PC-3 (cell line): ENCODE measurements around the gene SLC25A24. TPM values are rescaled to one million over a fixed set of nuclear protein-coding genes. Genes with fewer than 3 reads are reported as not detected.

Experiments
- ATAC-seq: fragments of 200-7000 bp; cut with Tn5 transposase; 2 replicates; pipeline ENCODE4 v1.9.1; 2020; ENCODE audit warnings: mild to moderate bottlenecking, moderate library complexity
- BruUV-seq: library from RNA; stranded (reverse); fragments of 400-500 nt; replicated peaks from 2 replicates; lab custom pipeline; 2021; lab: Mats Ljungman, UMichigan
- CTCF ChIA-PET: fragments of 300-600 bp; sonication (Branson Sonifier 250); formaldehyde crosslinking; loops from one replicate; lab custom pipeline; 2022; ENCODE audit warnings: antibody characterized with exemption; lab: Charles Lee
- POLR2A ChIA-PET: fragments of 300-600 bp; sonication (Branson Sonifier 250); formaldehyde crosslinking; loops from one replicate; lab custom pipeline; 2022; ENCODE audit warnings: antibody characterized with exemption; ENCODE audit not compliant: unreplicated experiment; lab: Charles Lee
- DNase-seq: peaks from one replicate; pipeline ENCODE4 v3.0.0-alpha.2; 2015
- H2AFZ ChIP-seq: fragments of 300-600 bp; sonication (generic); 2 replicates; pipeline ENCODE4 v1.6.0; 2016; ENCODE audit warnings: antibody characterized with exemption, low read length
- H3F3A ChIP-seq: fragments of 300-600 bp; sonication (generic); one replicate; pipeline ENCODE4 v1.6.0; 2017; ENCODE audit warnings: antibody characterized with exemption, low read length, control low read depth, mild to moderate bottlenecking; ENCODE audit not compliant: unreplicated experiment
- H3K27ac ChIP-seq: fragments of 300-600 bp; sonication (generic); 2 replicates; pipeline ENCODE4 v1.5.1; 2016; ENCODE audit warnings: mild to moderate bottlenecking, low read length
- H3K27me3 ChIP-seq: fragments of 300-600 bp; sonication (generic); 2 replicates; pipeline ENCODE4 v1.6.1; 2016; ENCODE audit warnings: low read length, mixed read lengths
- H3K36me3 ChIP-seq: fragments of 300-600 bp; sonication (generic); 2 replicates; pipeline ENCODE4 v1.6.1; 2016; ENCODE audit warnings: low read depth, mixed run types, low read length, mixed read lengths
- H3K4me1 ChIP-seq: fragments of 300-600 bp; sonication (generic); 2 replicates; pipeline ENCODE4 v1.5.1; 2016; ENCODE audit warnings: low read length; ENCODE audit not compliant: insufficient read depth
- H3K4me2 ChIP-seq: fragments of 300-600 bp; sonication (generic); 2 replicates; pipeline ENCODE4 v1.6.0; 2016; ENCODE audit warnings: low read length
- H3K4me3 ChIP-seq: fragments of 300-600 bp; sonication (generic); 2 replicates; pipeline ENCODE4 v1.5.1; 2016; ENCODE audit warnings: mild to moderate bottlenecking, low read length, mixed read lengths
- H3K79me2 ChIP-seq: fragments of 300-600 bp; sonication (generic); 2 replicates; pipeline ENCODE4 v1.6.1; 2017; ENCODE audit warnings: low read length, mixed read lengths
- H3K9ac ChIP-seq: fragments of 300-600 bp; sonication (generic); 2 replicates; pipeline ENCODE4 v1.6.0; 2016; ENCODE audit warnings: mild to moderate bottlenecking, low read length
- H3K9me2 ChIP-seq: fragments of 300-600 bp; sonication (generic); replicated peaks from 2 replicates; pipeline ENCODE4 v1.6.1; 2016; ENCODE audit warnings: mixed run types, low read length, mixed read lengths
- H3K9me3 ChIP-seq: fragments of 300-600 bp; sonication (generic); 2 replicates; pipeline ENCODE4 v1.6.1; 2016; ENCODE audit warnings: low read length, mixed read lengths
- H4K20me1 ChIP-seq: fragments of 300-600 bp; sonication (generic); 2 replicates; pipeline ENCODE4 v1.6.1; 2016; ENCODE audit warnings: low read length, mixed read lengths
- CTCF ChIP-seq: fragments of 300-600 bp; sonication (generic); conservative IDR thresholded peaks from 2 replicates; pipeline ENCODE4 v1.5.1; 2017; ENCODE audit warnings: antibody characterized with exemption, low read depth, mild to moderate bottlenecking, low read length
- EZH2 ChIP-seq: fragments of 300-600 bp; sonication (generic); IDR thresholded peaks from one replicate; pipeline ENCODE4 v1.6.1; 2017; ENCODE audit warnings: antibody characterized with exemption, mild to moderate bottlenecking, low read length; ENCODE audit not compliant: unreplicated experiment
- EZH2phosphoT487 ChIP-seq: fragments of 300-600 bp; sonication (generic); IDR thresholded peaks from 2 replicates; pipeline ENCODE4 v1.6.1; 2018; ENCODE audit warnings: mild to moderate bottlenecking, antibody characterized with exemption, low read length, borderline replicate concordance
- intact Hi-C: fragments of 100-400 bp; cut with micrococcal nuclease; formaldehyde crosslinking; loops from 2 replicates; pipeline ENCODE4 v1.9.0; 2023
- total RNA-seq: library from RNA; depleted of rRNA; stranded (reverse); fragments of >200 nt; gene quantifications from 2 replicates; pipeline ENCODE4 v1.2.3, GENCODE V29; 2014

SLC25A24 gene
- total RNA-seq, 1 experiment from 2014 or later = 30.3 TPM

GRCh38 chr1:108108119-108108518 is 92.0 kb downstream of the SLC25A24 start:
- H3F3A ChIP-seq = no peaks in the 10 kb centered on the region
- ATAC-seq = no peak

GRCh38 chr1:108107658-108108057 is 92.5 kb downstream of the SLC25A24 start:
- Histone ChIP-seq H3K4me3 (no peak overlapping the region), H3F3A (no peaks in the 10 kb centered on the region), H3K27ac (peak overlapping the region; percentile 36; the same call in 1 of the 2 replicates), H3K27me3 (no peaks in the 10 kb centered on the region), H3K9ac (no peak overlapping the region), H3K9me2 (no peaks in the 10 kb centered on the region), H2AFZ (peak overlapping the region; percentile 42; the same call in 1 of the 2 replicates), H4K20me1 (no peaks in the 10 kb centered on the region), H3K9me3 (no peaks in the 10 kb centered on the region), H3K36me3 (no peaks in the 10 kb centered on the region), H3K4me1 (peaks cover 16% of the 10 kb centered on the region), H3K4me2 (no peak overlapping the region), H3K79me2 (no peaks in the 10 kb centered on the region)
- BruUV-seq = no TSS peak
- intact Hi-C loops = no loop called here
- CTCF ChIA-PET = no interaction called here
- no peak for TF ChIP-seq CTCF
- no peak for TF ChIP-seq EZH2
- no peak for TF ChIP-seq EZH2phosphoT487
- peak; percentile 87 for DNase-seq
- POLR2A ChIA-PET = interaction anchor here (0.6 kb wide), 1 partner anchor 93 kb away, joined by 5 read pairs; the partner anchor contains the start of gene SLC25A24
- ATAC-seq = peak; percentile 100

More at GRCh38 chr1:108108119-108108518, 92.0 kb downstream of the SLC25A24 start:
- H3K4me2 ChIP-seq = no peak overlapping the region
- peak overlapping the region; percentile 42; the same call in 1 of the 2 replicates for H2AFZ ChIP-seq
- no peaks in the 10 kb centered on the region for H3K79me2 ChIP-seq
- H3K9me3 ChIP-seq = no peaks in the 10 kb centered on the region
- H3K9ac ChIP-seq = no peak overlapping the region
- no peak for DNase-seq
- no peaks in the 10 kb centered on the region for H3K27me3 ChIP-seq
- H3K4me3 ChIP-seq = no peak overlapping the region
- no peaks in the 10 kb centered on the region for H3K36me3 ChIP-seq
- H4K20me1 ChIP-seq = no peaks in the 10 kb centered on the region
- no peaks in the 10 kb centered on the region for H3K9me2 ChIP-seq
- ChIA-PET POLR2A (interaction anchor here (0.6 kb wide), 1 partner anchor 92 kb away, joined by 5 read pairs; the partner anchor contains the start of gene SLC25A24), CTCF (no interaction called here)
- peaks cover 16% of the 10 kb centered on the region for H3K4me1 ChIP-seq
- intact Hi-C loops = no loop called here
- TF ChIP-seq EZH2phosphoT487 (no peak), EZH2 (no peak), CTCF (no peak)
- peak overlapping the region; percentile 19; the same call in 1 of the 2 replicates for H3K27ac ChIP-seq
- no TSS peak for BruUV-seq

- ChIA-PET CTCF (no interaction called here), POLR2A (interaction anchor here (0.6 kb wide), 1 partner anchor 164 kb away, joined by 3 read pairs; no protein-coding TSS in a partner anchor)
- DNase-seq (no peak), ATAC-seq (no peak)
- TF ChIP-seq EZH2phosphoT487 (no peak), EZH2 (no peak), CTCF (no peak)
- Histone ChIP-seq H3K9ac (no peak overlapping the region), H4K20me1 (no peaks in the 10 kb centered on the region), H3K4me3 (no peak overlapping the region), H3K79me2 (no peaks in the 10 kb centered on the region), H3F3A (no peaks in the 10 kb centered on the region), H3K9me3 (no peaks in the 10 kb centered on the region), H3K4me2 (no peak overlapping the region), H2AFZ (no peak overlapping the region), H3K36me3 (no peaks in the 10 kb centered on the region), H3K4me1 (peaks cover 16% of the 10 kb centered on the region), H3K9me2 (no peaks in the 10 kb centered on the region), H3K27me3 (no peaks in the 10 kb centered on the region), H3K27ac (peak overlapping the region; percentile 36)
- BruUV-seq = no TSS peak
- intact Hi-C loops = no loop called here
These were observed 93.4 kb downstream of the SLC25A24 start for GRCh38 chr1:108106775-108107174.
